Stimulated activated CD4-positive, alpha-beta T cell treated with anti-CD3 and anti-CD28 coated beads, Interleukin-12 subunit alpha, Interleukin-12 subunit beta, amount 100 ng/mL, for 24 hours (primary cell): ENCODE measurements around the gene PLA2G6.
A peak's percentile ranks its signal among the peaks of the same experiment; 100 is the strongest.

Experiments
- DNase-seq, 2 experiments: peaks; one replicate each; pipeline ENCODE4 v3.0.0-alpha.2; 2020; ENCODE audit warnings: low read depth in 2 of 2

PLA2G6 gene

GRCh38 chr22:38213990-38214301 is 32.3 kb upstream of the PLA2G6 start:
- DNase-seq, result no peak

DNA sequence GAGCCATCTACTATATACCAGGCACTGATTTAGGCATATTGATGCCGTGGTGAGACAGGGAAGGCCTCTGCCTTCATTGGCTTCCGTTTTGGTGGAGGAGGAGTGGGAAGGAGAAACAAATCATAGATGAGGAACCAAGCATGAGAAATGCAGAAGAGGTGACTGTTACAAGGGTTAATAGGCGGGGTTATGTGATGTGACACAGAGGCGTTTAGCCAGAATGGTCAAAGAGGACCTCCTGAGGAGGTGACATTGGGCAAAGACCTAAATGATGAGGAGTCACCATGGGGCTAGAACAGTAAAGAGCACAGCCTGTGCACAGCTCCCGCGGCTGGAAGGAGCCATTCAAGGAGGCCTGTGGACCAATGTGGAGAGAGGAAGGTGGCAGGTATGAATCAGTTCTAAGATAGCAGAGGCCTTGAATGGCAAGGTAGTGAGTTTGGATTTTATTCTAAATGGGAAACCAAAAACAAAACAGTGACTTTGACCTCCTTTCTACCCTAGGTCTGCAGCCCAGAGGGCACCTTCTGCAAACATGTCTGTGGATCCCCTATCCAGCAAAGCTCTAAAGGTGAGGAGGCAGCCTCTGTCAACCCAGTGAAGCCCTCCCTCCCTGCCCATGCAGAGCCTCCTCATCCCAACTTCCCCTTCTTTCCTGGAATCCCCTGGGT is 31.8 kb upstream of the PLA2G6 start:
- no peak for DNase-seq

- no peak for DNase-seq
Observed at GRCh38 chr22:38212442-38212841, 30.8 kb upstream of the PLA2G6 start.

GRCh38 chr22:38211556-38211955 is 29.9 kb upstream of the PLA2G6 start:
- DNase-seq, result no peak

- DNase-seq, result no peak
Observed at GRCh38 chr22:38208551-38208968, 26.9 kb upstream of the PLA2G6 start.

- no peak for DNase-seq
Observed at GRCh38 chr22:38207898-38208432, 26.3 kb upstream of the PLA2G6 start.

- no peak for DNase-seq
Observed at GRCh38 chr22:38205261-38206128, 23.9 kb upstream of the PLA2G6 start.

DNA sequence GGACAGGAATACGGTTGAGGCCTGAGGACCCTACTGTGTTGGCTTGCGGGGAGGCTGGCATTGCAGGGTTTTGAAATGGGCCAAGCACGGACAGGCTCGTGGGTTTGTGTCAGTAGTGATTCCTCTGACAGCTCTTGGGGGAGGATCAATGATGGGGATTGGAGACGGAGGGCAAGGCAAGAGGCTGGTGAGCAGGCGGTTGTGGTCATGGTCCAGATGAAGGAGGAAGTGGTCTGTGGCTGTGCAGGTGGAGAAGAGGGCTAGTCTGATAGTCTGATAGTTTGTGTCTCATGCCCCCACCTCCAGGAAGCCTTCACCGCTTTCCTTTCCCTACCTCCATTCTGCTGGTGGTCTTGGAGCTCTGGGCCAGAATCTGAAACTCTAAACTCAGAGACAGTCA is 23.2 kb upstream of the PLA2G6 start:
- no peak for DNase-seq

DNA sequence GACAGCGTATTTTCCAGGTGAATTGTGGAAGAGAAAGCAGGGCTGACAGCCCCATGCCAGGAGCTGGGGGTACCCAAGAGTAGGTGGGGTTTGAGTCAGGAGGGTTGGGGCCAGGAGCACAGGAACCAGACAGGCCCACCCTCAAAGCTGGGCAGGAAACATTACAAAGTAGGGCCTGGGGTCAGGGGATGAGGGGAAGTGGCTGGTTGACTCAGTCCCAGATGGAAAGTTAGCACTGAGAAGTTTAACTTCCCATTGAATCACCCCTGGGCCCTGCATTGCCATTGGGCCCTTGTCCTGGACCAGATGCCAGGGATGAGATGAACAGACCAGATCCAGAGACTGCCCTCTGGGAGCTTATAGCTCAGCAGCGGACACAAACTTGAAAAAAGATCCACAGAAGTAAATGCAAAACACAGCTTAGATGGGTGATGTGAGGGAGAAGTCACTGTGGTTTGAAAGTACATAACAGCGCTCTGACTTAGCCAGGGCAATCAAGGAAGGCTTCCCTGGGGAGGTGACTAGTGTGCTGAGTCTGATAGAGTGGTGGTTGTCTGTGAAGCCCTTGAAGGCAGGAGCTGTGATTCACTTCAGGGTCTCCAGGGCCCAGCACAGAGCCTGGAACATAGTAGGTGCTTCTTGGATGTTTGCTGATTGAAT is 22.4 kb upstream of the PLA2G6 start:
- DNase-seq, result no peak

DNA sequence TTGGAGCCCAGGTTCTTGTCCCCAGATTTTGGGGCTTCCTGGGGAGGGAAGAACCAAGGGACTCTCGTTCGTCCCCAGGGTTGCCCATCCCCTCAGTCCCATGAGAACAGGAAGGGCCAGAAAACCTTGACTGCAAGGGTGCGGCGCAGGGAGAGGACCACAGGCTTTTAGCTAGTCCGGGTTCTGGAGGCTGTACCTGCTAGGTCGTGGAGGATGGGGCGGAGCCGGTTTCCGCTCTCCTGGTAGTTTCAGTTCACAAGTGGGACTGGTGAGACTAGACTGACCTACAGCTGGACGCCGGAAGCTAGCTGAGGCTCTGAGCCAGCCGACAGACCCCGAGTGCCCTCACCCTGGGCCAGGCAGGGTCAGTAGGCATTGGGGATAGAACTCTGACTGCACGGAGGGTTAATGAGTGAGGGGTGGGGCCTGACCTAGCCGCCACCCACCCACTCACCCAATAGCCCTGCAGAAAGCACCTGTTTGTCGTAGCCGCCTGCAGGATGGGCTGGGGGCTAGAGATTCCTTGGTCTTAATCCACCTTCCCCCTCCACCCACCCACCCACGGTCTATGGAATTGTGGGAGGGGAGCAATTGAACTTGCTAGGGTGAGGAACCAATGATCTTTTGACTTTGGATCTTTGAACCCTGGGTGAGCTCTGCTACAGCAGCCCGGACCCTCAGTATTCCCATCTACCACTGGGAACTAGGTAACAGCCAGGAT is 21.6 kb upstream of the PLA2G6 start:
- no peak for DNase-seq

DNA sequence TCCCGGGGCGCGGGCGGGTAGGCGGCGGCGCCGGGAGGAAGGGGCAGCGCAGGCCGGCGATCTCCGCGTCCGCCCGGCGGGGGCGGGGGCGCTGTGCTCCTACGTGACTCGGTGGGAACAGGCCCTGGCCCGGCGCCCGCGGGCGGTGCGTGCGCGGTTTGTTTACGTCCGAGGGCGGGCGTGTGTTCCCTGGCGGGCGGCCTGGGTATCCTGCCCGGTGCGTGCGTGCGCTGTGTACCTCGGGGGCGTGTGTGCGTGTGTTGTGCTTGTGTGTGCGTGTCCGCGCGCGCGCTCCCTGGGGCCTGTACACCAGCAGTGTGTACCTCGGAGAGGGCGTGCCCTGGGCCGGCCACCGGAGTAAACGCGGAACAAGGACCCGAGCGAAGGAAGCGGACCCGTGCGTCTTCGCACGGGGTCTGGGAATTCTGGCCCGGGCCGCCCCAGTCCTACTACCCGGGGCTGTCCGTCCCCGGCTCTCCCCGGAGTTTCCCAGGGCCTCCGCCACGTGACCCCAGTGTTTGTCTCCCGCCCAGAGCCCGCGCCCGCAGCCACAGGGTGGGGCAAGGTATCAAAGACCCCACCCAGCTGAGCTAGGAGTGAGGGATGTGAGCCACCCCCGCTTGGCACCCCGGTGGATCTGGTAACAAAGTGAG is 20.9 kb upstream of the PLA2G6 start:
- peak in 1 of 2 experiments; percentile 47 for DNase-seq

DNA sequence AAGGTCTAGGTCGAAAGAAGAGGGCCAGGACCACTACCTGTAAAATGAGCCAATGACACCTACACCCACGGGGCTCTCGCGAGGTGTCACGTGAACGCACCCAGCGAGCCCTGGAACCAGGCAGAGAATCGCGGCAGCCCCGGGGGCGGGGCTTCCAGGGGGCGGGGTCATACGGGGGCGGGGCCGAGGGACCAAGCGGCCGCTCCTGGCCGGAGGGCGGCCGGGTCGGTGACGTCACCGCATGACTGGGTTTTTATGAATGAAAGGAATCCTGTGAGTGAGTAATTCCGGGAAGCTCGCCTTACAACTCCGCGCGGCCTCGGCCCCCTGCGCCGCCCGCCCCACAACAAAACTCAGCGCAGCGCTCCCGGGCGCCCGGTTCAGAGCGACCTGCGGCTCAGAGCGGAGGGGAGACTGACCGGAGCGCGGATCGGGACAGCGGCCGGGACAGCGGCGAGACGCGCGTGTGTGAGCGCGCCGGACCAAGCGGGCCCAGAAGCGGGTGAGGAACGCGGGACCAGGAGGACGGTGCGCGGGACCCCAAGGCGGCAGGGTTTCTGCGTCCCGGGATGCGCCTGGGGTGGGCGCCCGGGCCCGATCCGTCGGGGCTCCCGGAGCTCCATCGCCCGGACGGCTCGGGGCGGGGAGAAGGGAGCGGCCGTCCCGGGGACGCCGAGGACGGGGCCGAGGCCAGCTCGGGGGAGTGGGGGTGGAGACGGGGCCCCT is 20.2 kb upstream of the PLA2G6 start, which contains the start of gene MAFF:
MAFF (plus strand) TSS at position 284 of the 726 bp plus-strand sequence. CDS start 11,860 bp downstream, outside the sequence.
- DNase-seq, result peak; percentile 75 to 94

GRCh38 chr22:38201371-38201710 is 19.7 kb upstream of the PLA2G6 start:
- DNase-seq, result no peak

GRCh38 chr22:38199826-38200559 is 18.4 kb upstream of the PLA2G6 start:
- no peak for DNase-seq

DNA sequence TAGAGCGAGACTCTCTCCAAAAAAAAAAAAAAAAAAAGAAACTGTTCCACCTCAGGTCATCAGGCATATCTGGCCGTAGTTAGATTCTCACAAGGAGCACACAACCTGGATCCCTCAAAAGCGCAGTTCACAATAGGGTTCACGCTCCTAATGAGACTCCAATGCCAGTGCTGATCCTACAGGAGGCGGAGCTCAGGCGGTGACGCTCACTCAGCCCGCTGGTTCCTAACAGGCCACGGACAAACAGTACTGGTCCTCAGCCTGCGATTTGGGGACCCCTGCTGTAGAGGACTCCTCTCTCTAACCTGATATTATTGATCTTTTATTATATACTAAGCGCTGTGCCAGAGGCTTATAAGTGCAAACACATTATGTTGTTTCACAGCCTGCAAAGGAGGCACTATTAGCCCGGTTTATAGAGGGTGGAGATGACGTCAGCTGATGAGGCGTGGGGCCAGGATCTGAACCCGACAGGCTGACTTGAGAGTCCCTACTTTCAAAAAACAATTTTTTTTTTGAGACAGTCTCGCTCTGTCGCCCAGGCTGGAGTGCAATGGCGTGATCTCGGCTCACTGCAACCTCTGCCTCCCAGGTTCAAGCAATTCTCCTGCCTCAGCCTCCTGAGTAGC is 15.3 kb upstream of the PLA2G6 start:
- DNase-seq, result no peak

GRCh38 chr22:38193580-38193979 is 11.9 kb upstream of the PLA2G6 start:
- no peak for DNase-seq

DNA sequence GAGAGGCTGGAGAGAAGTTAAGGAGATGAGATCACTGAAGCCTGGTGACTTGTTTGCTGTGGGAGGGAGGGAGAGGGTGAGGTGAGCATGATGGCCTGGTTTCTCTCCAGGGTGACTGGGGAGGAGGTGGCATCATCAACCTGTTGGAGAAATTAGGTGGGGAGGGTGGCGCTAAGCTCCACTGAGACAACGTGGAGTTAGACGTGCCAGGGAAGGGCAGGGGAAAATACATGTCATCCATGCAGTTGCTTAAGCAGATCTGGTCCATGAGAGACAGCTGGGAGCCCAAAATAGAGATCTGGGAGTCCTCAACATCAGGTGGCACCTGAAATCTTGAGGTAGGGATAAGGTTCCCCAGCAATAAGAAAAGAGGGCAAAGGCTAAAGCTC is 10.8 kb upstream of the PLA2G6 start:
- no peak for DNase-seq

- no peak for DNase-seq
Observed at GRCh38 chr22:38191731-38192474, 10.3 kb upstream of the PLA2G6 start.

DNA sequence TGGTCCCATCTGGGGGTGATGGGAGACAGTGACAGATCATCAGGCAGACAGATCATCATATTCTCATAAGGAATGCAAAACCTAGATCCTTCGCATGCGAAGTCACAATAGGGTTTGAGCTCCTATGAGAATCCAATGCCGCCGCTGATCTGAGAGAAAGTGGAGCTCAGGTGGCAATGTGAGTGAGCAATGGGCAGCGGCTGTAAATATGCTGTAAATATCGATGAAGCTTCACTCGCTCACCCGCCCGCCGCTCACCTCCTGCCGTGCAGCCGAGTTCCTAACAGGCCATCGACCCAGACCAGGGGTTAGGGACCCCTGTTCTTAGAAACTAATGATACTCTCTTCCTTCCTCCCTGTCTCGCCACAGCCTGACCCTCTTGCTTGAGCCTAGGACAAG is 9.4 kb upstream of the PLA2G6 start:
- no peak for DNase-seq
